ENCODE results near the gene MAMSTR. TPM values are rescaled to one million over a fixed set of nuclear protein-coding genes. Genes with fewer than 3 reads are reported as not detected.

MAMSTR gene
- total RNA-seq, 2 donors from 2014 or later, result 1.1 to 1.7 TPM

- Mint-ChIP-seq H3K27me3 (no peaks in the 10 kb centered on the region), H3K4me1 (peaks cover 12% of the 10 kb centered on the region), H3K27ac (no peak overlapping the region), H3K9me3 (no peaks in the 10 kb centered on the region), H3K36me3 (ENCODE audit: low read depth) (no peaks in the 10 kb centered on the region), H3K4me3 (no peak overlapping the region)
- no peak for ATAC-seq (replicated peaks)
Observed at GRCh38 chr19:48674216-48674809, 45.2 kb downstream of the MAMSTR start.

- H3K4me1 Mint-ChIP-seq, result peaks cover 17% of the 10 kb centered on the region
- H3K27me3 Mint-ChIP-seq, result no peaks in the 10 kb centered on the region
- no peak overlapping the region for H3K4me3 Mint-ChIP-seq
- H3K36me3 Mint-ChIP-seq (ENCODE audit: low read depth), result no peaks in the 10 kb centered on the region
- H3K9me3 Mint-ChIP-seq, result no peaks in the 10 kb centered on the region
- no peak for ATAC-seq (replicated peaks)
- H3K27ac Mint-ChIP-seq, result no peak overlapping the region
Observed at GRCh38 chr19:48673436-48674100, 46.0 kb downstream of the MAMSTR start.

- Mint-ChIP-seq H3K4me1 (peaks cover 18% of the 10 kb centered on the region), H3K4me3 (no peak within 1 kb of the TSS), H3K27ac (no peak within 1 kb of the TSS), H3K9me3 (no peaks in the 10 kb centered on the region), H3K36me3 (ENCODE audit: low read depth) (no peaks in the 10 kb centered on the region), H3K27me3 (no peaks in the 10 kb centered on the region)
- no peak for ATAC-seq (replicated peaks)
Observed at GRCh38 chr19:48672994-48673393, 46.5 kb downstream of the MAMSTR start, which contains the start of gene NTN5. Gene NTN5, minus strand, starts transcription at chr19:48673017. Its CDS starts 2,031 bp downstream, at chr19:48670986.

- H3K9me3 Mint-ChIP-seq, result no peaks in the 10 kb centered on the region
- H3K27me3 Mint-ChIP-seq, result no peaks in the 10 kb centered on the region
- no peak for ATAC-seq (replicated peaks)
- H3K36me3 Mint-ChIP-seq (ENCODE audit: low read depth), result no peaks in the 10 kb centered on the region
- H3K27ac Mint-ChIP-seq, result no peak overlapping the region
- no peak overlapping the region for H3K4me3 Mint-ChIP-seq
- H3K4me1 Mint-ChIP-seq, result peaks cover 18% of the 10 kb centered on the region
Observed at GRCh38 chr19:48671446-48671995, 48.0 kb downstream of the MAMSTR start.

GRCh38 chr19:48670699-48671445 lies 48.7 kb downstream of the MAMSTR start:
- ATAC-seq (replicated peaks), result no peak
- peaks cover 18% of the 10 kb centered on the region for H3K4me1 Mint-ChIP-seq
- no peaks in the 10 kb centered on the region for H3K9me3 Mint-ChIP-seq
- H3K4me3 Mint-ChIP-seq, result no peak overlapping the region
- no peaks in the 10 kb centered on the region for H3K27me3 Mint-ChIP-seq
- no peaks in the 10 kb centered on the region for H3K36me3 Mint-ChIP-seq (ENCODE audit: low read depth)
- H3K27ac Mint-ChIP-seq, result no peak overlapping the region

GRCh38 chr19:48669903-48670668 lies 49.4 kb downstream of the MAMSTR start:
- no peaks in the 10 kb centered on the region for H3K36me3 Mint-ChIP-seq (ENCODE audit: low read depth)
- no peaks in the 10 kb centered on the region for H3K9me3 Mint-ChIP-seq
- peaks cover 13% of the 10 kb centered on the region for H3K4me1 Mint-ChIP-seq
- no peak overlapping the region for H3K27ac Mint-ChIP-seq
- H3K4me3 Mint-ChIP-seq, result no peak overlapping the region
- no peak for ATAC-seq (replicated peaks)
- no peaks in the 10 kb centered on the region for H3K27me3 Mint-ChIP-seq

GRCh38 chr19:48668761-48669160 lies 50.8 kb downstream of the MAMSTR start:
- Mint-ChIP-seq H3K36me3 (ENCODE audit: low read depth) (no peaks in the 10 kb centered on the region), H3K4me1 (peaks cover 11% of the 10 kb centered on the region), H3K27me3 (no peaks in the 10 kb centered on the region), H3K9me3 (no peaks in the 10 kb centered on the region), H3K4me3 (no peak overlapping the region), H3K27ac (no peak overlapping the region)
- no peak for ATAC-seq (replicated peaks)

- Mint-ChIP-seq H3K36me3 (ENCODE audit: low read depth) (no peaks in the 10 kb centered on the region), H3K27me3 (no peaks in the 10 kb centered on the region), H3K27ac (no peak overlapping the region), H3K4me1 (peaks cover 11% of the 10 kb centered on the region), H3K4me3 (no peak overlapping the region), H3K9me3 (no peaks in the 10 kb centered on the region)
- ATAC-seq (replicated peaks), result no peak
Observed at GRCh38 chr19:48668332-48668731, 51.2 kb downstream of the MAMSTR start.

- ATAC-seq (replicated peaks), result no peak
- H3K4me1 Mint-ChIP-seq, result peaks cover 16% of the 10 kb centered on the region
- no peak overlapping the region for H3K27ac Mint-ChIP-seq
- H3K27me3 Mint-ChIP-seq, result no peaks in the 10 kb centered on the region
- no peak overlapping the region for H3K4me3 Mint-ChIP-seq
- H3K36me3 Mint-ChIP-seq (ENCODE audit: low read depth), result no peaks in the 10 kb centered on the region
- no peaks in the 10 kb centered on the region for H3K9me3 Mint-ChIP-seq
Observed at GRCh38 chr19:48665786-48666185, 53.7 kb downstream of the MAMSTR start.

- no peak for ATAC-seq (replicated peaks)
- Mint-ChIP-seq H3K36me3 (ENCODE audit: low read depth) (no peaks in the 10 kb centered on the region), H3K27me3 (no peaks in the 10 kb centered on the region), H3K9me3 (no peaks in the 10 kb centered on the region), H3K4me1 (peaks cover 11% of the 10 kb centered on the region), H3K27ac (no peak overlapping the region), H3K4me3 (no peak overlapping the region)
Observed at GRCh38 chr19:48664476-48664875, 55.0 kb downstream of the MAMSTR start.

- H3K27me3 Mint-ChIP-seq, result no peaks in the 10 kb centered on the region
- no peak overlapping the region for H3K4me3 Mint-ChIP-seq
- no peaks in the 10 kb centered on the region for H3K9me3 Mint-ChIP-seq
- ATAC-seq (replicated peaks), result no peak
- no peak overlapping the region for H3K27ac Mint-ChIP-seq
- H3K4me1 Mint-ChIP-seq, result peaks cover 10% of the 10 kb centered on the region
- H3K36me3 Mint-ChIP-seq (ENCODE audit: low read depth), result no peaks in the 10 kb centered on the region
Observed at GRCh38 chr19:48663667-48664066, 55.9 kb downstream of the MAMSTR start.
